ENCODE data around the gene SYTL2. TPM values are rescaled to one million over a fixed set of nuclear protein-coding genes. Genes with fewer than 3 reads are reported as not detected.
"Not testable (repeated sequence)": the region's sequence is repeated elsewhere in the genome, so short reads cannot be mapped to it uniquely, and the experiment has no call there.

SYTL2 gene
- total RNA-seq, 1 experiment from 2014 or later, result 0.75 TPM

DNA sequence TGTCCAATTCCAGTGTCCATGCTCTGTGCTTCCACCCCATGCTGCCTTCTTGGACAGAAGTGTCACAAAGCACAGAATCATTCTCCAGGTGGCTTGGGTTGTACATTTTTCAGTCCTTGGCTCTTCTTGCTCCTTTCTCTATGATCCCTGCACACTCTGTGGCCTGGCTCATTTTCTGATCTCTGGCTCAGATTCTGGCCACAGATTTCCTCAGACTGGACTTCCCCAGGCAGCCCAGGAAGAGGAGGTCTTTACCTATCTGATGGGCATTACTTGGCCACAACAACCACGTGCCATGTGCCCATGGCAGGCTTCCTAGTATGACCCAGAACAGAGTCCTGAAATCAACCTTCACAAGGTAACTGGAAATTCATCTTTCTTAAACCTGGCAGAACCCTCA lies 27.2 kb downstream of the SYTL2 start:
- H3K36me3 ChIP-seq (ENCODE audit: insufficient read depth, low read length), result no peaks in the 10 kb centered on the region
- no peak for DNase-seq
- H3K27ac ChIP-seq (ENCODE audit: low read length), result no peak overlapping the region
- 0 out of 2 replicates have a peak, but pooled peaks cover 3% of the 10 kb centered on the region for H3K27me3 ChIP-seq (ENCODE audit: low read length)
- H3K9ac ChIP-seq (ENCODE audit: low read length), result no peak overlapping the region
- no peak overlapping the region for H3K4me2 ChIP-seq (ENCODE audit: low read depth, low read length, poor library complexity, severe bottlenecking)
- H4K20me1 ChIP-seq (ENCODE audit: insufficient read depth, low read depth, low read length), result no peaks in the 10 kb centered on the region
- no peaks in the 10 kb centered on the region for H3K9me3 ChIP-seq (ENCODE audit: low read length)
- H2AFZ ChIP-seq (ENCODE audit: low read length), result no peak overlapping the region
- no peaks in the 10 kb centered on the region for H3K9me2 ChIP-seq (replicated peaks; ENCODE audit: insufficient read depth, low read length)
- H3K79me2 ChIP-seq (ENCODE audit: low read length), result no peaks in the 10 kb centered on the region
- H3K4me1 ChIP-seq (ENCODE audit: low read length), result no peaks in the 10 kb centered on the region
- no peak overlapping the region for H3K4me3 ChIP-seq (ENCODE audit: low read length)

DNA sequence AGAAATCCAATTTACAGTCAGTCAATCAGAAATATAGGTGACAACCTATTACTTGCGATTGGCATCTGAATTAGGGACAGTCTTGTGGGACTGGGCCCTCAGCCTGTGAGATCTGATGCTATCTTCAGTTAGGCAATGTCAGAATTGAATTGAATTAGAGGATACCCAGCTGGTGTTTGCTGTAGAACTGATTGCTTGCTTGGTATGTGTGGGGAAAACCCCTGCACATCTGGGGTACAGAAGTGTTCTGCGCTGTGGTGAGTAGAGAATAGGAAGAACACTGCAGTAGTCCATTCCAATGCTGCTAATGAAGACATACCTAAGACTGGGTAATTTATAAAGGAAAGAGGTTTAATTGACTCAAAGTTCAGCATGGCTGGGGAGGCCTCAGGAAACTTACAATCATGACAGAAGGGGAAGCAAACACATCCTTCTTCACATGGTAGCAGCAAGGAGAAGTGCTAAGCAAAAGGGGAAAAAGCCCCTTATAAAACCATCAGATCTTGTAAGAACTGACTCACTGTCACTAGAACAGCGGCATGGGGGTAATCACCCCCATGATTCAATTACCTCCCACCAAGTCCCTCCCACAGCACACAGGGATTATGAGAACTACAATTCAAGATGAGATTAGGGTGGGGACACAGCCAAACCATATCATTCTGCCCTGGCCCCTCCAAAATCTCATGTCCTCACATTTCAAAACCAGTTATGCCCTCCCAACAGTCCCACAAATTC lies 30.0 kb downstream of the SYTL2 start:
- not testable (repeated sequence) for H3K4me3 ChIP-seq (ENCODE audit: low read length); H3K4me2 ChIP-seq (ENCODE audit: low read depth, low read length, poor library complexity, severe bottlenecking); H3K4me1 ChIP-seq (ENCODE audit: low read length); H3K36me3 ChIP-seq (ENCODE audit: insufficient read depth, low read length); DNase-seq; H3K79me2 ChIP-seq (ENCODE audit: low read length); H2AFZ ChIP-seq (ENCODE audit: low read length); H3K27ac ChIP-seq (ENCODE audit: low read length); H3K9ac ChIP-seq (ENCODE audit: low read length); H4K20me1 ChIP-seq (ENCODE audit: insufficient read depth, low read depth, low read length); H3K27me3 ChIP-seq (ENCODE audit: low read length); H3K9me2 ChIP-seq (replicated peaks; ENCODE audit: insufficient read depth, low read length); H3K9me3 ChIP-seq (ENCODE audit: low read length)

DNA sequence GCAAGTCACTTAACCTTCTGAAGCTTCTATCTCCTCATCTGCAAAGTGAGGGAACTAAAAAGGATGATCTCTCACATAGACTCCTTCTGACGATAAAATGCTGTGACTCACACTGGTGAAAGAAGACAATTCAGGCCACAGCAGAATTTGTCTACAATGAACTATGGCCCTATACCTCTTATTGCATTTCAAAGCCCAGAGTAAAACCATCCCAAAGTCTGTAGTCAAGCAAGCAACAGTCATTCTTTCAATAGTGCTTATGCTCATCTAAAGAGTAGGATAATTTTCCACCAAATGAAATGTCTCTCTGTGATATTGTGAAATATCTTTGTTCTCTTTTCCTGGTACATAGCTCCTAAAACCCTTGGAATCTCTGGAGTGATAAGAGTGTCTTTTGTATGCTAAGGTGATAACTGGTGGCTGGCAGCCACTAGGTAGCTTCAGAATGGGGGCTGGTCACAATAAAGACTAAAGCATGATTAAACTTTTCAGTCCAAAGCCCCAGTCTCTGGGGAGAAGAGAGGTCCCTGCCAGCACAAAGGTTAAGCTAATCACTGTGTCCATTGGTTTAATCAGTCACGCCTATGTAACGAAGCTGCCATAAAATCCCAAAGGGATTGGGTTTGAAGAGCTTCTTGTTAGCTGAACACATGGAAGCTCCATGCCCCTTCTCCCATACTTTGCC lies 30.8 kb downstream of the SYTL2 start:
- no peak overlapping the region for H2AFZ ChIP-seq (ENCODE audit: low read length)
- H3K9me3 ChIP-seq (ENCODE audit: low read length), result no peaks in the 10 kb centered on the region
- no peak for DNase-seq
- no peak overlapping the region for H3K4me3 ChIP-seq (ENCODE audit: low read length)
- no peak overlapping the region for H3K9ac ChIP-seq (ENCODE audit: low read length)
- no peak overlapping the region for H3K27ac ChIP-seq (ENCODE audit: low read length)
- no peaks in the 10 kb centered on the region for H3K4me1 ChIP-seq (ENCODE audit: low read length)
- H3K9me2 ChIP-seq (replicated peaks; ENCODE audit: insufficient read depth, low read length), result no peaks in the 10 kb centered on the region
- no peaks in the 10 kb centered on the region for H3K79me2 ChIP-seq (ENCODE audit: low read length)
- no peaks in the 10 kb centered on the region for H4K20me1 ChIP-seq (ENCODE audit: insufficient read depth, low read depth, low read length)
- no peaks in the 10 kb centered on the region for H3K36me3 ChIP-seq (ENCODE audit: insufficient read depth, low read length)
- no peaks in the 10 kb centered on the region for H3K27me3 ChIP-seq (ENCODE audit: low read length)
- no peak overlapping the region for H3K4me2 ChIP-seq (ENCODE audit: low read depth, low read length, poor library complexity, severe bottlenecking)

DNA sequence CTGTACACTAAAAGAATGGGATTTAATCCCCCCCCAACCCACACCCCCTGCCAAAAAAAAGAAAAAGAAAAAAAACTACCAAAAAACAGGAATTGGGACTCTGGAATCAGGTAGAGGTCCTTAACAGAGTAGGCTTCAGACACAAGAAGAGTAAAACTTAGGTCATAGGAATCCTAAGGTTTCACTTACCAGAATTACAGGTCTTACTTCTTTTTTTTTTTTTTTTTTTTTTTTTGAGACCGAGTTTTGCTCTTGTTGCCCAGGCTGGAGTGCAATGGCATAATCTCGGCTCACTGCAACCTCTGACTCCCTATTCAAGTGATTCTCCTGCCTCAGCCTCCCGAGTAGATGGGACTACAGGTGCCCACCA lies 33.4 kb downstream of the SYTL2 start:
- H3K27ac ChIP-seq (ENCODE audit: low read length); H3K9me2 ChIP-seq (replicated peaks; ENCODE audit: insufficient read depth, low read length); DNase-seq; H3K79me2 ChIP-seq (ENCODE audit: low read length); H4K20me1 ChIP-seq (ENCODE audit: insufficient read depth, low read depth, low read length); H3K27me3 ChIP-seq (ENCODE audit: low read length); H3K4me1 ChIP-seq (ENCODE audit: low read length); H3K4me2 ChIP-seq (ENCODE audit: low read depth, low read length, poor library complexity, severe bottlenecking); H2AFZ ChIP-seq (ENCODE audit: low read length); H3K9me3 ChIP-seq (ENCODE audit: low read length); H3K9ac ChIP-seq (ENCODE audit: low read length); H3K4me3 ChIP-seq (ENCODE audit: low read length); H3K36me3 ChIP-seq (ENCODE audit: insufficient read depth, low read length): not testable (repeated sequence)

DNA sequence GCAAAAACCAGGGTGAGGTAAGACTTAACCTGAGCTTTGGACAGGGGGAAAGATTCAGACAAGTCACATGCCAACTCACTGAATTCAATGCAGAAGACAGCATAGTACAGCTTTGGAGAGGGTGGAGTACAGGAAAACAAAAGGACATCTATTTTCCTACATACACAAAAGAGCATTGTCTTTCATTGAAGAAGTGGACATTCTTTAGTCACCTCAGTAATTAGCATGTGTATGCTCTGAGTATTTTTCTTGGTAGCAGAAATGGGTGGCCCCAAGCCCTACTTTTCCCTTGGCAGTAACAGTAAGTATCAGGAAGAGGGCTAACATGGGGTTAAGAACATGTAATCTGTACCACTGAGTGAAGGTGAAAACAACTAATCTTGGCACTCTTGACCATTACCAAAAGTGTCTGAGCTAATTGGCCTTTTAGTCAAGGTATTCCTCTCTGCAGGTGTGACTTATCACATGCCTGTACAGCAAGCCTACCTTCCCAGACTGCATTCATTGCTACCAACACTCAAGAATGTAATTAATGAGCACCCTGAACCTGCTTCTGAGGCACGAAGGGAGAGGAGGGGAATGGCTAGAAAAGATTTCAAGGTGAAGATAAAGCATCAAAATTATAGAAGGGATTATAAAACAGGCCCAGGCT lies 33.9 kb downstream of the SYTL2 start:
- no peaks in the 10 kb centered on the region for H4K20me1 ChIP-seq (ENCODE audit: insufficient read depth, low read depth, low read length)
- H3K9me3 ChIP-seq (ENCODE audit: low read length), result no peaks in the 10 kb centered on the region
- H3K36me3 ChIP-seq (ENCODE audit: insufficient read depth, low read length), result no peaks in the 10 kb centered on the region
- no peak overlapping the region for H3K9ac ChIP-seq (ENCODE audit: low read length)
- H3K27ac ChIP-seq (ENCODE audit: low read length), result no peak overlapping the region
- H3K9me2 ChIP-seq (replicated peaks; ENCODE audit: insufficient read depth, low read length), result no peaks in the 10 kb centered on the region
- H3K4me3 ChIP-seq (ENCODE audit: low read length), result no peak overlapping the region
- no peaks in the 10 kb centered on the region for H3K4me1 ChIP-seq (ENCODE audit: low read length)
- H3K27me3 ChIP-seq (ENCODE audit: low read length), result no peaks in the 10 kb centered on the region; the same call in 1 of the 2 replicates
- no peak overlapping the region for H3K4me2 ChIP-seq (ENCODE audit: low read depth, low read length, poor library complexity, severe bottlenecking)
- H3K79me2 ChIP-seq (ENCODE audit: low read length), result no peaks in the 10 kb centered on the region
- DNase-seq, result no peak
- H2AFZ ChIP-seq (ENCODE audit: low read length), result no peak overlapping the region

DNA sequence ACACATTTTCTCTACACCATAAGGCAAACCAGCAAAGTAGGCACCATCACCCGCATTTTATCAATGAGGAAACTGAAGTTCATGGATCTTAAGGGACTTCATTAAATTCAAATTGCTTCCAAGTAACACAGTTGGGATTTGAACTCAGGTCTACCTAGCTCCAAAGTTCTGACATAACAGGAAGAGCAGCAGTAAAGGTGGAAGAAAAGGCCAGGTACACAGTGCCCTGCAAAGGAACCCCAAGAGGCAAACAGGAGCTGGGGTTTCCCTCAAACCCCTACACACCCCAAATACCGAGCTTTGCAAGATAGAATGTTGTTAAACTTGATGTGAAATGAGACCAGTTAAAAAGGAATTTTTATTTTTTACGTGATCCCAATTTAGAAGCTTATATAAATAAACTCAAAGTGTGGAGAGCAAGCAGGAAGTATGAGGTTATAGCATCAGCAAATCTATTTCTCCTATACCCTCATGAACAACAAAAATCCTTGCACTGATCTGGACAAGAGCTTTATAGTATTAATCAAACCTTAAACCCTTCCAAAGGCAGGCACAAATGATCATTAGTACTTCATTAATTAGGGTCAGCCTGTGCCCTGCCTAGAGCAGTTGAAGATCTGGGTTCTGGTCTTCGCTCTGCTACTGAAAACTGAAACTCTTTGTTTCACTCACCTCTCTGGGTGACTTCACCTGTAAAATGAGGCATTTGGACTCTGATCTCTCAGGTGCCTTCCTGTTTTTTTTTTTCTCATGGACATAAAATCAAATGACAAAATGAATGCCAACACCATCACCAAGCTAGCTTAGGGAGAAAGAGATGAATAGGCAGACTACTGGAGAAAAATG lies 36.5 kb downstream of the SYTL2 start:
- Histone ChIP-seq H2AFZ (ENCODE audit: low read length) (no peak overlapping the region), H3K9ac (ENCODE audit: low read length) (no peak overlapping the region)

DNA sequence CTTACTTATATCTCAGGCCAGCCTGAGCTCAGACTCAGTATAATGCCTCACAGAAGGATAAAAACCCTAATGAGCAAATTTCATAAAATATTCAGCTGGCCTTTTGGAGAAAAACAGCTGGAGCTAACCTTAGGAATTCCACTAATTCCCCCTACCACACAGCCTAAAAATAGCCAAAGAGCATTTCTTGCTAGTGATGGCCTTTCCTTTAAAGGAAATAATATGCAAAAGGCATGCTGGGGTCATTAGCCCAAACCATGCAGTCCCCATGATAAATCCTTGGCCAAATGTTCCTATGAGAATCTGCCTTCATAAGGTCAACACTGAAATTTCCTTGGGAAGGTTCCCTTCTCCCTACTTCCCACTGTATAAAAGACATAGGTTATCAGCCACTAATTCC lies 38.2 kb downstream of the SYTL2 start:
- no peak overlapping the region for H3K27ac ChIP-seq (ENCODE audit: low read length)
- no peak overlapping the region for H2AFZ ChIP-seq (ENCODE audit: low read length)
- H3K36me3 ChIP-seq (ENCODE audit: insufficient read depth, low read length), result no peaks in the 10 kb centered on the region
- no peak overlapping the region for H3K9ac ChIP-seq (ENCODE audit: low read length)
- H3K27me3 ChIP-seq (ENCODE audit: low read length), result no peaks in the 10 kb centered on the region; the same call in 1 of the 2 replicates
- no peaks in the 10 kb centered on the region for H4K20me1 ChIP-seq (ENCODE audit: insufficient read depth, low read depth, low read length)
- no peaks in the 10 kb centered on the region for H3K79me2 ChIP-seq (ENCODE audit: low read length)
- H3K4me3 ChIP-seq (ENCODE audit: low read length), result no peak overlapping the region
- no peak overlapping the region for H3K4me2 ChIP-seq (ENCODE audit: low read depth, low read length, poor library complexity, severe bottlenecking)
- no peak for DNase-seq
- H3K9me3 ChIP-seq (ENCODE audit: low read length), result no peaks in the 10 kb centered on the region
- H3K4me1 ChIP-seq (ENCODE audit: low read length), result no peaks in the 10 kb centered on the region
- no peaks in the 10 kb centered on the region for H3K9me2 ChIP-seq (replicated peaks; ENCODE audit: insufficient read depth, low read length)

More for the DNA sequence above, 36.5 kb downstream of the SYTL2 start:
- no peak for DNase-seq
- H3K9me2 ChIP-seq (replicated peaks; ENCODE audit: insufficient read depth, low read length), result no peaks in the 10 kb centered on the region
- no peaks in the 10 kb centered on the region for H3K36me3 ChIP-seq (ENCODE audit: insufficient read depth, low read length)
- no peaks in the 10 kb centered on the region; the same call in 1 of the 2 replicates for H3K27me3 ChIP-seq (ENCODE audit: low read length)
- no peak overlapping the region for H3K27ac ChIP-seq (ENCODE audit: low read length)
- H3K9me3 ChIP-seq (ENCODE audit: low read length), result no peaks in the 10 kb centered on the region
- H4K20me1 ChIP-seq (ENCODE audit: insufficient read depth, low read depth, low read length), result no peaks in the 10 kb centered on the region
- H3K79me2 ChIP-seq (ENCODE audit: low read length), result no peaks in the 10 kb centered on the region
- H3K4me3 ChIP-seq (ENCODE audit: low read length), result no peak overlapping the region
- no peaks in the 10 kb centered on the region for H3K4me1 ChIP-seq (ENCODE audit: low read length)
- no peak overlapping the region for H3K4me2 ChIP-seq (ENCODE audit: low read depth, low read length, poor library complexity, severe bottlenecking)

DNA sequence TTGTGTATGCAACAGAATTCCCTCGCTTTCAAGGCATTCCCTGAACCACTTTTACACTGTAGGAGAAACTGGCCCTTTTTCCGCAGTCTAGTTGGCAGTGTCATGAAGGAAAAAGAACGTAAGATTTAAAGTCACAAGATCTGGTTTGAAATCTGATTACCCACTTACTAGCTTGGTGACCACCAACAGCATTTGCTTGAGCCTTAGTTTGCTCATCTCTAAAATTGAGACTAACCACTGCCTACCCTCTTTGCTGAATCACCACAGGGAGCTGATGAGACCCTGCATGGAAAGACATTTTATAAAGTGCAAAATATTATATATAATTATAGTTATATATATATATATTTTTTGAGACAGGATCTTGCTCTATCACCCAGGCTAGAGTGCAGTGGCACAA lies 39.4 kb downstream of the SYTL2 start:
- no peaks in the 10 kb centered on the region for H4K20me1 ChIP-seq (ENCODE audit: insufficient read depth, low read depth, low read length)
- no peaks in the 10 kb centered on the region for H3K4me1 ChIP-seq (ENCODE audit: low read length)
- H3K9me2 ChIP-seq (replicated peaks; ENCODE audit: insufficient read depth, low read length), result no peaks in the 10 kb centered on the region
- DNase-seq, result no peak
- no peak overlapping the region for H3K9ac ChIP-seq (ENCODE audit: low read length)
- no peaks in the 10 kb centered on the region; the same call in 1 of the 2 replicates for H3K27me3 ChIP-seq (ENCODE audit: low read length)
- H3K4me2 ChIP-seq (ENCODE audit: low read depth, low read length, poor library complexity, severe bottlenecking), result no peak overlapping the region
- H3K79me2 ChIP-seq (ENCODE audit: low read length), result no peaks in the 10 kb centered on the region
- no peak overlapping the region for H2AFZ ChIP-seq (ENCODE audit: low read length)
- no peaks in the 10 kb centered on the region for H3K36me3 ChIP-seq (ENCODE audit: insufficient read depth, low read length)
- H3K9me3 ChIP-seq (ENCODE audit: low read length), result no peaks in the 10 kb centered on the region
- no peak overlapping the region for H3K27ac ChIP-seq (ENCODE audit: low read length)
- H3K4me3 ChIP-seq (ENCODE audit: low read length), result no peak overlapping the region

Measured in Karpas-422 (cell line).